Caki2 (cell line): ENCODE data around the gene DOK4. TPM values are rescaled to one million over a fixed set of nuclear protein-coding genes. Genes with fewer than 3 reads are reported as not detected.

Source experiments
- DNase-seq: peaks from one replicate; pipeline ENCODE4 v3.0.0-alpha.2; 2015; ENCODE audit warnings: low read depth
- in situ Hi-C: cut with HindIII; loops from 2 replicates; pipeline ENCODE4 v1.10.0; 2016; ENCODE audit warnings: low sequenced_read_pairs, low pct_unique_long_range_greater_than_20kb, mixed read lengths
- total RNA-seq: library from RNA; depleted of rRNA; stranded (reverse); fragments of >200 nt; shearing (Covaris generic); gene quantifications from 2 replicates; pipeline ENCODE4 v1.2.3, GENCODE V29; 2014; ENCODE audit warnings: low replicate concordance

The DOK4 gene
- total RNA-seq, 1 experiment from 2014 or later = 21.9 TPM

DNA sequence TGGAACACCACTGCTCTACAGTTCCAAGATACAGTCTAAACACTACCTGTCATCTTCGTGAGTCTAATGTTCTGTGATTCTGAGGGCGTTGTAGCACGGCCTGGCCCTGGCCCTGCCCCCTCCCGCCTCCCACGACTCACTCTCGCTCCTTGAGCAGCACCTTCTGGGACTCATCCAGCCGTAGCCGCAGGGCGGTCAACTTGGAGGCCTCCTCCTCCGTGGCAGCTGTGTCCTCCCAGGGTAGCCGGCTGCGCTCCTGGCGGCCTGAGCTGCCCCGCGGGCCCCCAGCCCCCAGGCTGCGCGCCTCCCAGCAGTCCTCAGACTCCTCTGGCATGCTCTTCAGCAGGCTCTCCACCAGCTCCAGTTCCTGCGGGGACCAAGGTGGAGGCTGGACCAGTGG lies 39.5 kb upstream of the DOK4 start:
- in situ Hi-C loops = no loop called here
- peak; percentile 32 for DNase-seq

DNA sequence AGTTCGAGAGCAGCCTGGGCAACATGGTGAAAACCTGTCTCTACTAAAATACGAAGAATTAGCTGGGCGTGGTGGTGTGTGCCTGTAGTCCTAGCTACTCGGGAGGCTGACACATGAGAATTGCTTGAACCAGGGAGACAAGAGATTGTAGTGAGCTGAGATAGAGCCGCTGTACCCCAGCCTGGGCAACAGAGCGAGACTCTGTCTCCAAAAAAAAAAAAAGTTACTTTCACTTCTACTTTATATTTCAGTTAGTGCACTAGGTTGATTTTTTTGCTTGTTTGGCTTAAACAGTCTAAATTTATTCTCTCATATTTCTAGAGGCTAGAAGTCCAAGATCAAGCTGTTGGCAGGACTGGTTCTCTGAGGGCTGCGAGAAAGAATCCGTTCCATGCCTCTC lies 36.7 kb upstream of the DOK4 start:
- DNase-seq = no peak
- in situ Hi-C loops = no loop called here

- in situ Hi-C loops = no loop called here
- DNase-seq = peak; percentile 29
These were observed 33.6 kb upstream of the DOK4 start for GRCh38 chr16:57519796-57520360.

GRCh38 chr16:57518922-57519321 lies 32.6 kb upstream of the DOK4 start:
- no peak for DNase-seq
- in situ Hi-C loops = no loop called here

DNA sequence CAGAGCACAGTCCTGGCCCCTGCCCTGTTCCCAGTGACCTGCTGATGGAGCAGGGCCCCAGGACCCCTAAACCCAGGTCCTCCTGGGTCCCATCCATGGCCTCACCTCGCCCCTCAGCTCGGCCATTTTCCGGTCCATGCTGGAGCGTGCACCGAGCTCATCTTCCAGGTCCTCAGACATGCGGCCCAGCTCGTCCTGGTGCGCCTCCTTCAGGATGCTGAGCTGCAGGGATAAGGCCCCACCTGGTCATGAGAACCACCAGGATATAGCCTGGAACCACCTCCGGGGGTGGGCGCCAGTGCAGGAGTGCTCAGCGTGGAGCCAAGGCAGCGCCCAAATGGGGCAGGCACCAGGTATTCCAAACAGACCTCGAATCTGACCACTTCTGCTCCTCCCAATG lies 32.2 kb upstream of the DOK4 start:
- in situ Hi-C loops = no loop called here
- no peak for DNase-seq

GRCh38 chr16:57517397-57518367 lies 31.4 kb upstream of the DOK4 start:
- no peak for DNase-seq
- in situ Hi-C loops = no loop called here

DNA sequence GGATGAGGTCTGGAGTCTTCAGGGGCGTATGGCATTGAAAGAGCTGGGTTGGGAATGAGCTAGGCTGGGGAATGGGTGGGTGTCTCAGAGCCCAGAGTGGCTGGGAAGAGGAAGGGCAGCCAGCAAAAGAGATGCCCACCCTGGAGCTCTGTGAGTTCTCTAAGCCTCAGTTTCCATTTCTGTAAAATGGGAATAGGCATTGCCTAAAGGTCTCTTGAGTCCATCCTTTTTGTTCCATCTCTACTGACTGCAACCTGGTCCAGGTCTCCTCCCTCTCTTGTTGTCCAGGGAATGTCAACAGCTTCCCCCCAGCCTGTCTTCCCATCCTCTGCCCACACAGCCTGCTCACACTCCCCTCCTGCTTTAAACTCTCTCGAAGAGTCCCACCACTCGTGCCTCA lies 30.5 kb upstream of the DOK4 start:
- no peak for DNase-seq
- in situ Hi-C loops = no loop called here

GRCh38 chr16:57516176-57516725 lies 30.0 kb upstream of the DOK4 start:
- in situ Hi-C loops = no loop called here
- DNase-seq = no peak

DNA sequence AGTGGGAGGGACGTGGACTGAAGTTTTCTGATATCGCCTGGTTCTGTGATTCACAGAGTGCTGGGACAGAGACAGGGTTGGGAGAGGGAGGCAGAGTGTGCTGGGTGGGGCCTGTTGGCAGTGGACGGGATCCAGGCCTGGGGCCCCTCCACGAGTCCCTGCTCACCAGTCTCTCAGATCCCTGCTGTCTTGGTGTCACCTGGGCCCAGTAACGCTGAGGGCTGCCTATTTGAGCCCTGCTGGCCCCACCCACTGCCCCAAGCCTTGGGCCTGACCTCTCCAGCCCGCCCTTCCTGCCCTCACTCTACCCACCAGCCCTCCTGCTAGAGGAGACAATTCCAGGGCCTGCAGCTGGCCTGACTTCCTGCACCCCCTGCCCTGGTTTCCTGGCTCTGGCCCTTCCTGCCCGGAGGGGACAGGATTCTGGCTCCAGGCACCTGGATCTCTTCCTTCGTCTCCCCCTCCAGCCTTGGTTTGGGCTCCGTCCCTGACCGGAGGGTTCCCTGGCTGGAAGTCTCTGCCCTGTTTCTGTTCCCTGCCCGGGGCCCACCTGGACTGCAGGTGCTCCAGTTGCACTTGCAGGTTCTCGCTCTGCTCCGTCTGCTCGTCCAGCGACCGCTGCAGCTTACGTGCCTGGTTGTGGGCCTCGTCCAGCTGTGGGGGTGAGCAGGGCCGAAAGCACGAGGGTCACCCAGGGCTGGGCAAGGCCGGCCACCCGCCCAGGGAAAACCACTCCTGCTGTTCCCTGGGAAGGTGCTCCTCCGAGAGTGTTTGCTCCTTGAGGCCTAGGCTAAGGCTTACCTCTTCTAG lies 28.7 kb upstream of the DOK4 start:
- DNase-seq = no peak
- in situ Hi-C loops = no loop called here

DNA sequence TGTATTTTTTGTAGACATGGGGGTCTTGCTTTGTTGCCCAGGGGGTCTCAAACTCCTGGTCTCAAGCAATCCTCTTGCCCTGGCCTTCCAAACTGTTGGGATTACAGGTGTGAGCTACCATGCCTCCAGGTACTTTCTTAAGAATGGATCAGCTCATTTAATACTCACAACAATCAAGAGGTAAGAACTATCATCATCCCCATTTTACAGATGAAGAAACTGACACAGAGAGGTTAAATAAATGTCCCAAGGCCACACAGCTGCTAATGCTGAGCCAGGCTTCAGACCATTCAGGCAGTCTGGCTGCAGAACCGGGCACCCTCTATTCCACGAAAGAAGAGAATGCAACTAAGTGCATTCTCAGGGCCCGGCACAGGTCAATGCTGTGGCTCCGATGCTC lies 28.1 kb upstream of the DOK4 start:
- in situ Hi-C loops = no loop called here

DNA sequence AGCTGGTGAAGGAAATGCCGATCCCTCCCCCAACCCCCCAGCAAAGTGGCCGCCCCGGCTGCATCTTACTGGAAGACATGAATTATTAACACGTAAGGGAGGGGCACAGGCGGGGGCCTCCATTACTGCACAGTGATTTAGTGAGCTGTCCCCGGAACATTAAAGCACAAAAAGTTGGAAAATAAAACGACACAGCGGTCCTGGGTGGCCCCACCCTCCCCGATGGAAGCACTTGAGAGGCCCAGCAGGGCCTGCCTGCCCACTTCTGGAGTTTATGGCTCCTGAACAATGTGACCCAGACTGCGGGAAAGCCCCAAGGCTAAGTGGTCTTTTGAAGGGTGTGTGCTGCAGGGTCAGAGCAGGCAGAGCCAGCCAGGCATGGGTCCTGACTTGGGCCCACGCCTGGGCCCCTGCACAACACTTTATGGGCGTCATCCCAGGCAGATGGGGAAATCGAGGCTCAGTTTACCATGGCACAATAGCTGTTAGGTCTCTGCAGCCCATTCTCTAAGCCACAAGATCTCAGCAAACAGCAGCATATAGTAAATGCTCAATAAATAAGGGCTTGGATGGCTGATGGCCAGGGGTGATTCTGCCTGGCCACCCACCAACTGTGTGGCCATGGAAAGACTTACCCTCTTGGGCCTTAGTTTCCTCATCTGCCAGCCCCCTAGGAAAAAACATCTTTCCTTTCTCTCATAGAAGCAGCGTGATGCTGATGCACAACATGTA lies 27.2 kb upstream of the DOK4 start:
- in situ Hi-C loops = no loop called here
- DNase-seq = peak; percentile 23

More for the DNA sequence above, 28.1 kb upstream of the DOK4 start:
- no peak for DNase-seq

DNA sequence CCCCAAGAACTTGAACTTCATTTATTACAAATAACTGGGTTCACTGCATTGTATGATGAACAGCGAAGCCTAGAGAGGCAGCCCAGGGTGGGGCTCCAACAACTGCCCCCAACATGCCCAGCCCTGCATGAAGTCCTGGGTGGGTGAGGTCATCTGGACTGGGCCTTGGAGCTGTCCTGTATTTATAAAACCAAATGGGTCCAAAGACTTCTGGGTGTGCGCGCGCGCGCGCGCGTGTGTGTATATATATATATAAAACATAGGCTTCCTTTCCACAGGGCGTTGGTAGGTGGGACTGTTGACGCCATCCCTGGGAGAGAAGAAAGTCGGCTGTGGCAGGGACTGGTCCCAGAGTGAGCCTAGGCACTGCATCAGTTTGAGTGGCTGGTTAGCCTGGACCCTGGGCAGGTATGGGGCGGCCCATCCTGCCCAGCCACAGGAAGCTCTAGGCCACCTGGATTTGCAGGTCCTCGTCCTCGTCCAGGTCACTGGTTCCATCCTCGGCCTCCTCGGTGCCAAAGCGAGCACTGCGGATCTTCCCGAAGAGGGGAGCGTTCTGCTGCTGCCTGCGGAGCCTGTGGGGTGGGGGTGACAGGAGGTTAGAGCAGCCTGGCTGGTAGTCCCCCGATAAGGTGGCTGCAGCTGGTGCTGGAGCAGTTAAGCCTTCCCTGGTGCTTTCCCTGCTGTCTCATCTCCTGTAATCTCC lies 26.2 kb upstream of the DOK4 start:
- in situ Hi-C loops = no loop called here

DNA sequence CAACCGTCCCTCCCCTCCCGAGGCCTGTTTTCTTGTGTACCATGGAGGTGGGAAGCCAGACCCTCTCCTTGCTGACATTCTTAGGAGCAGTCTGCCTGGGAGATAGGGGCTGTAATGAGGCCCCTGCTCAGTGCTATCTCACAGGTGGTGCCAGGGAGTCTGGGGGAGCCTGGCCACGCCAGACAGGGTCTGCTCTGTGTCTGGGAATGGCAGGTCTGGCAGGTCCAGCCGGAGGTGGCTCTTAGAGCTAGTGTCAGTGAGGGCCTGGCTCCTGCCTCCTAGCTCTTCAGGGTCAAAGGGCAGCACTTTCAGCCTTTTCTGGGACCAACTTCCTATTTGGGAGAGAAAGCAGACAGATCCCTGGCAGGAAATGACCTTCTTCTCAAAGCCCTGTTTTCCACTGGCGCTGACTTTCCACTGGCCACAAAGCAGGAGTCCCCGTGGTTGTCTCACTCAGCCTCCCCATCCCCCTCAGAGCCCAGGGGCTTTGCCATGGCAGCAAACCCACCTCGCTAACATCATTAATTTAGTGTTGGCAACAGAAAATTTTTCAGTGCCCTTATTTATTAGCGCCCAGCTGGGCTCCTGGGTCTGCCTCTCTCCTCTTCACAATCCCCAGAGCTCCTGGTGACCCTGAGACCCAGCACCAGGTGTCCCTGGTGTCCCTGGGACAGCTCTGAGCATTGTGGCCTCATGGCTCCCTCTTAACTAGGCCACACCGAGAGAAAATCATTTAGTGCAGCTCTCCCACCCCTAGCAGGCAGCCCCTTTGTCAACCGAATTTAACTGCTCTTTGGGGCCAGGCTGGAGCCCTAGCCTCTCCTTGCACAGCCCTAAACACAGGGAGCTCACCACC lies 24.0 kb upstream of the DOK4 start:
- in situ Hi-C loops = no loop called here
- DNase-seq = no peak

More for the DNA sequence above, 26.2 kb upstream of the DOK4 start:
- DNase-seq = no peak

GRCh38 chr16:57509231-57509923 lies 23.1 kb upstream of the DOK4 start:
- in situ Hi-C loops = no loop called here
- no peak for DNase-seq

GRCh38 chr16:57508035-57508425 lies 21.7 kb upstream of the DOK4 start:
- DNase-seq = no peak
- in situ Hi-C loops = no loop called here
